GM18858 (cell line): Measurements from ENCODE around the gene DTX1.
"Not testable (repeated sequence)": the region's sequence is repeated elsewhere in the genome, so short reads cannot be mapped to it uniquely, and the experiment has no call there.

Experiments
- ATAC-seq: cut with Tn5 transposase; IDR thresholded peaks from one replicate; pipeline ENCODE4 v1.9.1; 2021; ENCODE audit not compliant: unreplicated experiment

The DTX1 gene

DNA sequence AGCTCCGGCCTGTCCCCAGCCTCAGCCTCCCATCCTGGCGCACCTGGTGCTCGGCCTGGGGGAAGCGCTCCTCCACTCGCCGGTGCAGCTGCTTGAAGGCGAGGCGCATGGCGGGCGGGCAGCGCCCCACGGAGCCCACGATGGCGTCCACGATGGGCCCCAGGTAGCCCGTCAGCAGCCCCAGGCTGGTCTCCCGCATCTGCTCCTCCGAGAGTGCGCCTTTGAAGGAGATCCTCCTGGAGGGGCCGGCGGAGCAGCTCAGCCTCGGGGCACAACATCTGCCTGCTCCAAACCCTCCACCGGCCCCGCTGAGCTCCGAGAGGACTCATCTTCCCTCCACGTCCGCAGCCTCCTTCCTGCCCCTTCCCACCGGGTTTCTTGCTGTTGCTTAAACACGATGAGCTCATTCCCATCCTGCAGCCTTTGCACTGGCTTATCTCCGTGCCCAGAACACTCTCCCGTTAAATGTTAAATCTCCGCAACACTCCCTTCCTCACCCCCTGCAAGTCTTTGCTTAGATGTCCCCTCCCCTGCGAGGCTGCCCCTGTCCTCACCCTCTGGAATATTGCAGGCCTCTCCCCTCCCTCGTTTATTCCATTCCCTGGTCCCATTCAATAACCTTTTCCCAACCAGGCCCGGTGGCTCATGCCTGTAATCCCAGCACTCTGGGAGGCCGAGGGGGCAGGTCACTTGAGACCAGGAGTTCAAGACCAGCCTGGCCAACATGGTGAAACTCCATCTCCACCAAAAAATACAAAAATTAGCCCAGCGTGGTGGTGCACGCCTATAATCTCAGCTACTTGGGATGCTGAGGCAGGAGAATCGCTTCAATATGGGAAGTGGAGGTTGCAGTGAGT, 55.7 kb downstream of the DTX1 start:
- no peak for ATAC-seq

- ATAC-seq, result no peak
Observed at GRCh38 chr12:113113397-113113796, 56.9 kb downstream of the DTX1 start.

DNA sequence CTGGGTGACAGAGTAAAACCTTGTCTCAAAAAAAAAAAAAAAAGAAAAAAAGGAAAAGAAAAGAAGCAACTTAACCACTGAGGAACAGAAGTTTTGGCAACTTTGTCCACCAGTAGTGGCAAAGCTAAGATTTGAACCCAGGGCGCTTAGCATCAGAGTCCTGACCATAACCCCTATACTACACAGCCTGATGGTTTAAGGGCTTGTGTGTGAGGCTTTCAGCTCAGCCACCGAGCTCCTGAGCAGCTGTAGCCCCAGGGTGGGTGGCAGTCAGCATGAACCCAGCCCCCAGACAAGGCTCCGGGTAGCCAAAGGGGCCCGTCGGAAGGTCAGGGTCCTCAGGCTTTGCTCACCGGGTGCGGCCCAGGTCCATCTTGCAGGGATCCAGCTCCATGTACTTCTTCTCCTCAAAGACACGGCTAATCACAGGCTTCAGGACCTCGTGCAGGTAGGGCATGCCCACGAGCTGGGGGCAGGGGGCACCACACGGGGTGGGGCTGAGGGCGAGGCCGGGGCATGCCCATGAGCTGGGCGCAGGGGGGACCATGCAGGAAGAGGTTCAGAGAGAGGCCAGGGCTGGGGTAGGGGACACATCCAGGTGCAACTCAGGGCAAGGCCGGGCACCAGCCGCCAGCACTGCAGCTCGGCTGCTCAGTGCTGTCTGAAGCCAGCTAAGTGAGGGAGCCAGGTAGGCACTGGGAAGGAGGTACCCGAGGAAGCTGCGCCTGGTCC, 58.1 kb downstream of the DTX1 start:
- no peak for ATAC-seq

- ATAC-seq, result no peak
Observed at GRCh38 chr12:113115455-113116126, 59.1 kb downstream of the DTX1 start.

GRCh38 chr12:113116875-113117274, 60.3 kb downstream of the DTX1 start:
- ATAC-seq, result no peak

DNA sequence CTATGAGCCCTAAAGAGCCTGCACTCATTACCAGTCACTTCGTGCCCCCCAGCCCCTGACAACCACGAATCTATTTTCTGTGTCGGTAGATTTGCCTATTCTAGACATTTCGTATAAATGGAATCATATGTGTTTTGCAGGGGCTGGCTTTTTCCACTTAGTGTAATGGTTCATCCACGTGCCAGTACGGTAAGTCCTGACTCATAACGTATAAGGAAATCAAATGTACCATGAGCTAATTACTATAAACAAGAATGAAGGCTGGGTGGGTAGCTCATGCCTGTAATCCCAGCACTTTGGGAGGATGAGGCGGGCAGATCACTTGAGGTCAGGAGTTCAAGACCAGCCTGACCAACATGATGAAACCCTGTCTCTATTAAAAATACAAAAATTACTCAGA, 61.2 kb downstream of the DTX1 start:
- not testable (repeated sequence) for ATAC-seq

- ATAC-seq, result no peak
Observed at GRCh38 chr12:113118142-113118541, 61.6 kb downstream of the DTX1 start.

DNA sequence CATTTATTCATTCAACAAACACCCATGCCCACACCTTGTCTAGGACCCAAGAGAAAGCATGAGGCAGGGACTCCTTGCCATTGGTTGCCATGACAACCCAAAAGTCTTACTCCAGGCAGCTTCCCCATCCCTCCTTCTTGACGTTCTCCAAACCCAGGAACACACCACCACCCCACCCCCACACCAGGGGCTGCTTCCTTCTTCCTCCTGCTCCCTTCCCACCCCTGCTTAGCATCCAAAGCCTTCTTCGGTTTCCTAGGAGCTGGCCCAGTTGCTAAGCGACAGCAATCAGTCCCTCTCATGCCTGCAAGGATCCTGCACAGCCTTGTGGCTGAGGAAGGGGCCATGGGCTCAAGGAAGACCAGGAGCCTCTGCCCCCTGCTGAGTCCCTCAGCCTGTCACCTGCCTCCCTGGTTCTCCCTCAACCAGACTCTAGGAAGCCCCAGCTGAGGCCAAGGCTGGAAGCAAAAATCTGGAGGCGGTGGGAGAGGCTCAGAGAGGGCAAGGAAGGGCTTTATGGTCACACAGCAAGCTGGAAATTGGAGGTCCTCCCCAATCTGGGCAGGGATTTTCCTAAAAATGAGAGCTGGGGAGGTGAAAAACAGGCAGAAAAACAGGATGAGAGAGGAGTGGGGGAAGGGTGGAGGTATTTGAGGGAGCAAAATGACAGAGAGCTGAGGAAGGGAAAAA, 63.6 kb downstream of the DTX1 start:
- ATAC-seq, result no peak

DNA sequence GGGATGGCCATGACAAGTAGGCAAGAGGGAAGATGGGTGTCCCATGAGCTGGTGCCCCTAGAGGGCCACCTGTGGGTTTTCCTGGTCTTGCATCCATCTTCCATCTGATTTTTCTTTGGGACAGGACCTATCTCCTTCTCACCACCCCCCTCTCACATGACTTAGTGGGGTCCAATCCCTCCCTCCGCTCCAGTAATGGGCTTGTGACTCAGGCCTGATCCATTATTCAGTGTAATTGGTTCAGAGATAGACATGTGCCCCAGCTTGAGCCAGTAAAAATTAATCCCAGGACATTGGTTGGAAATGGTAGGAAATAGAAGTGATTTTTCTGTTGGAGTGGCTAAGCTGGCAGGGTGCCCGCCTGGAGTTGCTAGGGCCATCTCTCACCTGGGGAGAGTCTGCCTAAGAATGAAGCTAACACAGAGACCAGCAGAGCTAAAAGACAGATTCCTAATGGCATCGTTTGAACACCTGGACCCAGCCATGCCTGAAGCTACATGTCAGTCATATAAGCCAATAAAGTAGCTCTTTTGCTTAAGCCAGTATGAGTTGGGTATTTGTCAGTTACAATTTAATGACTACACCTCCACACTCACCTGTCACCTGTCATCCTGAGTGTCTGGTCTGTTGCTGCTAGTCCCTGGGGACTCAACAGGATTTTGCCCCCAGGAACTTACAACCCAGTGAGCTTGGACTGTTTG, 64.3 kb downstream of the DTX1 start:
- no peak for ATAC-seq

DNA sequence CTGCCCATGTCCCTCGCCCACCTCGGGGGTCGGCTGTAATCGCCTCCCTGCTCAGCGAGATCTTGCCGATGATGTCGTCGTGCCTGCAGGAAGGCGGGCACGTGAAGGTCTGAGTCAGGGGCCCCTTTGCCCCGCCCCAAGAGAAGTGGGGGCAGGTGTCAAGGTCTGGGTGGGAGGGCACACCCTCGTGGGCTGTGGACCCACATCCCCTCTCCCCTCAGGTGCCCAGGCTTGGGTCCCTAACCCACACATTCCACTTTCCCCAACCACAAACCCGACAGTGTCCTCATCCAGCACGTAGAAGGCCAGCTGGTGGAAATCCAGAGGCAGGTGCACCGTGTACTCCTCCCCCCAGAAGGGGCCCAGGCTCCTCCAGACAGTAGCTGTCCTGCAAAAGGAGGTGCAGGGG, 71.3 kb downstream of the DTX1 start:
- no peak for ATAC-seq

DNA sequence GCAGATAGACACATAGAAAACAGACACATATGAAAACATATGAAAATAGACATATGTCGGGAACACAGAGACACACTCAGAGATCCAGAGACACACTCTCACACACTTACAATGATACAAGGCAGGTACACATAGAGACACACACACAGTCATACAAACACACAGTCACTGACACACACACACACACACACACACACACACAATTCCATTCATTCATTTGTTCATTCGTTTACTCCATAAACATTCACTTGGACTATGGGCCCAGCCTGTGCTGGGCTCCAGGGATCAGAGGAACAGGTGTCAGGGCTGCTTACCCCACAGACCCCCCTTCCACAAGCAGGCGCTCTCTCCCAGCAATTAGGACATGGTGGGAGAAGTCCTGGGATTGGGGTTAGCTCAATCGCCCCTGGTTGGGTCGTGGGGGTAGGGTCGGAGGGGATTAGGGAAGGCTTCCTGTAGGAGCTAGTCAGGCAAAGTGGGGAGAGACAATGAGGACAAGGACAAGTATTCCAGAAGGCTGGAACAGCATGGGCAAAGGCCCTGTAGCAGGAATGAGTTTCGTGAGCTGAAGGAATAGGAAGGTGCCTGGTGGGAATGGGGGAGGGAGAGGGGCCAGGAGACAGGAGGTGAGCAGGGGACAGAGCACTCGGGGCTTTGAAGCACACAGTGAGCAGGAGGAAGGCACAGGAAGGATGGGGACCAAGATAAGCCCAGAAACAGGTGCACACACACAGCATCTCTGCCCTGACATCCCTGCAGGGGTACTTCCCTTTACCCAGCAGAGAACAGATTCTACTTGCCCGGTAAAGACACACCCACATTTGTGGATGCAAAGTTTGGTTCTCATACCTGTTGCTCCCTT, 72.5 kb downstream of the DTX1 start:
- ATAC-seq, result no peak

DNA sequence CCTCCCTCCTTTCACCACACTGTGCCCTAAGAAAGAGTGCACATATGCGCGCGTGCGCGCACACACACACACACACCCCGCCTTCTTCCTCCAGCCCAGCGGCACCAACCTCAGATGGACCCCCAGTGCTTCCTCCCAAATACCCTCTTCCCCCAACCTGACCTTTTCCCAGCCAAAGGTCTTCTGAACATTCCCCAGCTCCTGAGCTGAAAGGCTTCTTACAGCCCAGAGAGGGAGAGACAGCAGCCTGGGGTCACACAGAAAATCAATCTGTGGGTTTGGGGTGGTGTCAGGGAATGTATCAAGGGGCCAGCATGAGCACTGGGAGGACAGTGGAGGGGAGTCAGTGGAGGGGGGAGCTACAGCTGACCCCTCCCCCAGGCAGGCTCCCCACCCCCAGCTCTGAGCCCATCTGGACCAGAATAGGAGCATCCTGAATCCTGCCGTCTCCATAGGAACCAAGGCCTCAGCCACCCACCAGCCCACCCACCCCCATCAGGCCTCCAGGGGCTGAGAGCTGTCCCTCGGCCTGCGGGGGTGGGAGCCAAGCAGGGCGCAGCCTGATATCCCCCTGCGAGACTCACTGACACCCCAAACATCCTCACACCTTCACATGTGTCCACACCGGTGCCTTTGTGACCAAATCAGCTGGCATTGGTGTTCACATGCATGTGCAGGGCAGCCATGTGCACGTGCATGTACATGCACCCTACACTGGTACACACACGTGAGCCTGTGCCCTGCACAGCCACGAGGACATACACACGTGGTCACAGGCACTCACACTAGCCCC, 73.3 kb downstream of the DTX1 start:
- no peak for ATAC-seq

DNA sequence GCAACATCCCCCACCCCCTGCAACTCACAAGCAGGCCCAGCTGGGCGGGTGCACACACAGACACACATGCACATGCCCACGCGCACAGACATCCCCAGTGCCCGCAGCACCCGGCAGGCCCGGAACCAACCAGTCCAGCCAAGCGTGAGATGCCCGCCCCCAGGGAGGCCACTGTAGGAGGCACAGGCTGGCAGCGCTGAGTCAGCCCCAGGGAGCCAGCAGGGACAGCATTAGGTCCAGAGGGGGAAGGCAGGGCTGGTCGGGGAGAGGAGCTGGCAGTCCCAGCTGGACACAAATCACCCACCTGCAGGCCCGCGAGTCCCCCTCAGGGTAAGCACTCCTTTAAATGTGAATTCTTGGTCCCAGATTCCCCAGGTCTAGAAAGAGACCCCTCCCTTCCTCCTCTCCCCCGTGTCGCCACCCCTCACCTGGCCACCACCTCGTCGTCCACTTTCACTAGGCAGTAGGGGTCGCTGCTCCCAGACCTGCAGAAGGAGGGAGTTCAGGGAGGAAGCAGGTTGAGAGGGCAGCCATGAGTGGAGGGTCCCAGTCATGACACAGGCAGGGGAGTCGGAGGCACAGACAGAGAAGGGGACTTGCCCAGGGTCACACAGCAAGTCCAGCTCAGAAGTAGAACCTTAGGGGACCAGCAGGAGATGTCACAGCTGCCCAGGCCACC, 74.1 kb downstream of the DTX1 start:
- no peak for ATAC-seq

GRCh38 chr12:113131556-113131955, 75.0 kb downstream of the DTX1 start:
- ATAC-seq, result no peak

DNA sequence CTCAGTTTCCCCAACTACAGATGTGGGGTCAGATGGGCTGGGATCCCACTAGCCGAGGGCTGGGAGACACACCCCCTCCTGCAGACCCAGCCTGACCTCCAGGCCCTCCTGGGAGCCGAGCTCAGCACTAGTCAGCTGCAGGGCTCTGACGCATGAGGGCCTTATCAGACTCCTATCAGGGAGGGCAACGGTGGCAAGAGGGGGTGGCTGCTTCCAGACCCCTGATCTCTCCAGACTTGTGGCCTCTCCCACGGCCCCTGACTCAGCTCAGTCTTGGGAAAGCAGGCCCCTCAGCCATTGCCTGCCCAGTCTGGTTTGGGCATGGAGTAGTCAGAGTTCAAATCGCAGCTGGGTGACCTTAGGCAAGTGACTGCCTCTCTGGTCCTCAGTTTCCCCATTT, 76.5 kb downstream of the DTX1 start:
- no peak for ATAC-seq

DNA sequence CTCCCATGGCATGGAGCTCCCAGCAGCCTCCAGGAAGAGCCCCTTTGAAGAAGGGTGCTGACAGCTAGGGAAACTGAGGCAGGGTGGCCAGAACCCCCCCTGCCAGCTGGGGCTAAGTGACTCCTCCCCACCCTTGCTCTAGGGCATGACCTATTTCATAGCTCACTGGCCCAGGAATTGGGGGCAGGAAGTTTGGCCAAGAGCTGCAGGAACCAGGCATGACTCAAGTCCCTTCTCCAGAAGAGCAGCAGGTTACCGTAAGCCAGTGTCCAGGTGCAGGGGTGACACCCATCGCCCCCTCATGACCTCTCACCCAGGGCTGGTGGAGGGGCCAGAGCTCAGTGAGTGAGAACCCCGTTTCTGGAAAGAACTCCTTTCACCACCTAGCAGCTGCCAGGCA, 77.1 kb downstream of the DTX1 start:
- ATAC-seq, result no peak

GRCh38 chr12:113134071-113134470, 77.5 kb downstream of the DTX1 start:
- no peak for ATAC-seq

DNA sequence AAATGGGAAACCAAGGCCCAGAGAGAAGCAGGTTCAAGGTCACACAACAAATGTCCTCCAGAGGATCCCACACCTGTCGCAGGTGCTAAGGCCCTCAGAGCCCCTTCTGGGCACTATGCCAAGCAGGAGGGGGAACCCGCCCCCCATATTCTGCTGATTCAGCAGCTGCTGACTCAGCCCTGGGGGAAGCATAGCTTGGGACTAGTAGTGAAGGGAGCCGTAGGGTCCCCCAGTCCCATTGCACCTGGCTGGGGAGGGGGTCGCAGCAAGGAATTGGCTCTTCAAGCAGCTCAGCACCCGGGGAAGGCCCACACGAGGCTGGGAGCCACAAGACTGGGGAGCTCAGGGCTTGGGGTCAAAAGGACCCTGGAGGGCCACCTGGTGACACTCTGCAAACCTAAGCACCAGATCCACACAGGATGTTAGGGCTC, 78.0 kb downstream of the DTX1 start:
- ATAC-seq, result no peak
